ENCODE data around the gene CHGA. TPM values are rescaled to one million over a fixed set of nuclear protein-coding genes. Genes with fewer than 3 reads are reported as not detected.

Gene CHGA
- total RNA-seq, 1 donor = not detected

GRCh38 chr14:92907316-92907911 is 15.5 kb upstream of the CHGA start:
- no peak for DNase-seq (ENCODE audit: insufficient read length, low spot score, missing footprints)
- Histone ChIP-seq H3K79me2 (ENCODE audit: insufficient read depth, low read length) (no peaks in the 10 kb centered on the region), H3K4me3 (ENCODE audit: insufficient read depth, low read length) (no peak overlapping the region), H3K9me3 (ENCODE audit: low read depth, low read length) (no peaks in the 10 kb centered on the region), H3K27ac (ENCODE audit: low read depth, low read length) (no peak overlapping the region), H2AFZ (ENCODE audit: low read length) (no peak overlapping the region), H3K4me1 (ENCODE audit: insufficient read depth, low read length) (no peaks in the 10 kb centered on the region), H3K4me2 (ENCODE audit: insufficient read depth, low read length) (no peak overlapping the region), H3K27me3 (ENCODE audit: insufficient read depth, low read length) (peaks cover 7% of the 10 kb centered on the region), H3K36me3 (ENCODE audit: insufficient read depth, low read length) (no peaks in the 10 kb centered on the region), H4K20me1 (ENCODE audit: insufficient read depth, low read length) (no peaks in the 10 kb centered on the region)
- no peak for TF ChIP-seq CTCF (IDR thresholded peaks at IDR 0.05; ENCODE audit: extremely low read depth, low read depth, low read length)

GRCh38 chr14:92914087-92914656 is 8.8 kb upstream of the CHGA start:
- H3K4me1 ChIP-seq (ENCODE audit: insufficient read depth, low read length) = no peaks in the 10 kb centered on the region

GRCh38 chr14:92916201-92916600 is 6.7 kb upstream of the CHGA start:
- no peak overlapping the region for H3K4me2 ChIP-seq (ENCODE audit: insufficient read depth, low read length)
- H3K27ac ChIP-seq (ENCODE audit: low read depth, low read length) = no peak overlapping the region
- H3K4me3 ChIP-seq (ENCODE audit: insufficient read depth, low read length) = no peak overlapping the region
- H4K20me1 ChIP-seq (ENCODE audit: insufficient read depth, low read length) = no peaks in the 10 kb centered on the region
- no peaks in the 10 kb centered on the region for H3K27me3 ChIP-seq (ENCODE audit: insufficient read depth, low read length)
- no peak overlapping the region for H2AFZ ChIP-seq (ENCODE audit: low read length)
- no peaks in the 10 kb centered on the region for H3K9me3 ChIP-seq (ENCODE audit: low read depth, low read length)
- no peaks in the 10 kb centered on the region for H3K79me2 ChIP-seq (ENCODE audit: insufficient read depth, low read length)
- no peak for TF ChIP-seq CTCF (IDR thresholded peaks at IDR 0.05; ENCODE audit: extremely low read depth, low read depth, low read length)
- peak; percentile 63 for DNase-seq (ENCODE audit: insufficient read length, low spot score, missing footprints)
- no peaks in the 10 kb centered on the region for H3K36me3 ChIP-seq (ENCODE audit: insufficient read depth, low read length)
- H3K4me1 ChIP-seq (ENCODE audit: insufficient read depth, low read length) = no peaks in the 10 kb centered on the region

More at GRCh38 chr14:92914087-92914656, 8.8 kb upstream of the CHGA start:
- Histone ChIP-seq H3K79me2 (ENCODE audit: insufficient read depth, low read length) (no peaks in the 10 kb centered on the region), H3K36me3 (ENCODE audit: insufficient read depth, low read length) (no peaks in the 10 kb centered on the region), H2AFZ (ENCODE audit: low read length) (no peak overlapping the region), H4K20me1 (ENCODE audit: insufficient read depth, low read length) (no peaks in the 10 kb centered on the region), H3K4me2 (ENCODE audit: insufficient read depth, low read length) (no peak overlapping the region), H3K27ac (ENCODE audit: low read depth, low read length) (no peak overlapping the region), H3K9me3 (ENCODE audit: low read depth, low read length) (no peaks in the 10 kb centered on the region), H3K27me3 (ENCODE audit: insufficient read depth, low read length) (no peaks in the 10 kb centered on the region), H3K4me3 (ENCODE audit: insufficient read depth, low read length) (no peak overlapping the region)
- no peak for TF ChIP-seq CTCF (IDR thresholded peaks at IDR 0.05; ENCODE audit: extremely low read depth, low read depth, low read length)
- peak; percentile 90 for DNase-seq (ENCODE audit: insufficient read length, low spot score, missing footprints)

GRCh38 chr14:92917041-92917940 is 5.7 kb upstream of the CHGA start:
- H4K20me1 ChIP-seq (ENCODE audit: insufficient read depth, low read length) = no peaks in the 10 kb centered on the region
- H3K36me3 ChIP-seq (ENCODE audit: insufficient read depth, low read length) = no peaks in the 10 kb centered on the region
- no peak overlapping the region for H3K4me2 ChIP-seq (ENCODE audit: insufficient read depth, low read length)
- peaks cover 3% of the 10 kb centered on the region for H3K27me3 ChIP-seq (ENCODE audit: insufficient read depth, low read length)
- H3K79me2 ChIP-seq (ENCODE audit: insufficient read depth, low read length) = no peaks in the 10 kb centered on the region
- no peaks in the 10 kb centered on the region for H3K4me1 ChIP-seq (ENCODE audit: insufficient read depth, low read length)
- no peak overlapping the region for H3K27ac ChIP-seq (ENCODE audit: low read depth, low read length)
- no peak overlapping the region for H2AFZ ChIP-seq (ENCODE audit: low read length)
- DNase-seq (ENCODE audit: insufficient read length, low spot score, missing footprints) = peak; percentile 41
- no peak for TF ChIP-seq CTCF (IDR thresholded peaks at IDR 0.05; ENCODE audit: extremely low read depth, low read depth, low read length)
- H3K4me3 ChIP-seq (ENCODE audit: insufficient read depth, low read length) = no peak overlapping the region
- H3K9me3 ChIP-seq (ENCODE audit: low read depth, low read length) = no peaks in the 10 kb centered on the region

Measured in osteoblast (primary cell).